IMR-90 (cell line): Measurements from ENCODE around the gene FAM124A. TPM values are rescaled to one million over a fixed set of nuclear protein-coding genes. Genes with fewer than 3 reads are reported as not detected.

ENCODE experiments used
- ATAC-seq: fragments of 200-7000 bp; cut with Tn5 transposase; 2 replicates; pipeline ENCODE4 v1.9.1; 2020; ENCODE audit warnings: low read depth, mild to moderate bottlenecking, moderate library complexity
- BruUV-seq: library from RNA; stranded (reverse); fragments of 400-500 nt; replicated peaks from 2 replicates; lab custom pipeline; 2021; lab: Mats Ljungman, UMichigan
- CTCF ChIA-PET: fragments of 300-600 bp; formaldehyde crosslinking; extraction: SDS; loops from one replicate; lab custom pipeline; 2021; ENCODE audit warnings: antibody characterized with exemption; lab: Yijun Ruan, JAX
- POLR2A ChIA-PET: fragments of 300-600 bp; sonication (Branson Sonifier 250); formaldehyde crosslinking; loops from one replicate; lab custom pipeline; 2022; ENCODE audit warnings: antibody characterized with exemption; ENCODE audit not compliant: unreplicated experiment; lab: Charles Lee
- DNase-seq: peaks from one replicate; pipeline ENCODE4 v3.0.0; 2013
- H2AFZ ChIP-seq: replicated peaks from 2 replicates; pipeline ENCODE3; 2013; ENCODE audit warnings: low read length, mild to moderate bottlenecking; ENCODE audit not compliant: poor library complexity
- H2AK5ac ChIP-seq: 2 replicates; pipeline ENCODE4 v1.6.1; 2013; ENCODE audit warnings: low read depth, low read length, inconsistent platforms
- H2AK9ac ChIP-seq: replicated peaks from 2 replicates; pipeline ENCODE3; 2013; ENCODE audit warnings: mild to moderate bottlenecking, low read depth, low read length, moderate library complexity; ENCODE audit not compliant: poor library complexity
- H2BK120ac ChIP-seq: 2 replicates; pipeline ENCODE4 v1.6.1; 2013; ENCODE audit warnings: low read depth, low read length, inconsistent platforms
- H2BK15ac ChIP-seq: 3 replicates; pipeline ENCODE4 v1.6.1; 2013; ENCODE audit warnings: low read depth, low read length, inconsistent platforms
- H2BK20ac ChIP-seq: 2 replicates; pipeline ENCODE4 v1.6.1; 2013; ENCODE audit warnings: low read depth, mild to moderate bottlenecking, inconsistent platforms, low read length, moderate library complexity
- H2BK5ac ChIP-seq: 2 replicates; pipeline ENCODE4 v1.6.1; 2013; ENCODE audit warnings: mild to moderate bottlenecking, low read depth, low read length, inconsistent platforms; ENCODE audit not compliant: poor library complexity, severe bottlenecking
- H3K14ac ChIP-seq: replicated peaks from 2 replicates; pipeline ENCODE4 v1.6.1; 2013; ENCODE audit warnings: low read depth, low read length, inconsistent platforms
- H3K18ac ChIP-seq: 2 replicates; pipeline ENCODE4 v1.6.1; 2013; ENCODE audit warnings: low read depth, low read length, control low read depth
- H3K23ac ChIP-seq: 2 replicates; pipeline ENCODE4 v1.6.1; 2013; ENCODE audit warnings: low read depth, low read length, inconsistent platforms
- H3K27ac ChIP-seq: 2 replicates; pipeline ENCODE4 v1.5.1; 2013; ENCODE audit warnings: mild to moderate bottlenecking, control low read depth, low read length; ENCODE audit not compliant: insufficient read depth
- H3K27me3 ChIP-seq: 2 replicates; pipeline ENCODE4 v1.6.1; 2013; ENCODE audit warnings: low read length; ENCODE audit not compliant: control insufficient read depth, insufficient read depth
- H3K36me3 ChIP-seq: 2 replicates; pipeline ENCODE4 v1.6.1; 2013; ENCODE audit warnings: low read length, mixed read lengths; ENCODE audit not compliant: control insufficient read depth, insufficient read depth
- H3K4ac ChIP-seq: 2 replicates; pipeline ENCODE4 v1.6.1; 2013; ENCODE audit warnings: low read depth, low read length, inconsistent platforms
- H3K4me1 ChIP-seq: 2 replicates; pipeline ENCODE4 v1.6.1; 2013; ENCODE audit warnings: low read length, mixed read lengths; ENCODE audit not compliant: control insufficient read depth, insufficient read depth
- H3K4me2 ChIP-seq: 2 replicates; pipeline ENCODE4 v1.6.1; 2013; ENCODE audit warnings: low read depth, mild to moderate bottlenecking, control low read depth, low read length, moderate library complexity
- H3K4me3 ChIP-seq: 2 replicates; pipeline ENCODE4 v1.5.1; 2013; ENCODE audit warnings: low read depth, mild to moderate bottlenecking, control low read depth, low read length, moderate library complexity; ENCODE audit not compliant: insufficient read depth
- H3K56ac ChIP-seq: 2 replicates; pipeline ENCODE4 v1.6.1; 2013; ENCODE audit warnings: low read length, inconsistent platforms; ENCODE audit not compliant: insufficient read depth; ENCODE audit errors: extremely low read depth
- H3K79me1 ChIP-seq, 2 experiments: 2 replicates each; pipeline ENCODE4 v1.6.1; 2013; ENCODE audit warnings: low read length in 2 of 2, inconsistent platforms in 1 of 2, low read depth in 1 of 2
- H3K9ac ChIP-seq: 2 replicates; pipeline ENCODE4 v1.6.1; 2013; ENCODE audit warnings: low read depth, low read length, control low read depth
- H3K9me1 ChIP-seq: 2 replicates; pipeline ENCODE4 v1.6.1; 2013; ENCODE audit warnings: low read length, inconsistent platforms; ENCODE audit not compliant: insufficient read depth
- H3K9me3 ChIP-seq: 2 replicates; pipeline ENCODE4 v1.6.1; 2013; ENCODE audit warnings: low read length; ENCODE audit not compliant: control insufficient read depth, insufficient read depth
- H4K20me1 ChIP-seq: 2 replicates; pipeline ENCODE4 v1.6.1; 2013; ENCODE audit warnings: low read length, inconsistent platforms; ENCODE audit not compliant: insufficient read depth
- H4K5ac ChIP-seq: 2 replicates; pipeline ENCODE4 v1.6.1; 2013; ENCODE audit warnings: mild to moderate bottlenecking, low read depth, low read length, control low read depth
- H4K8ac ChIP-seq, 2 experiments: 2 replicates each; pipeline ENCODE4 v1.6.1; 2013; ENCODE audit warnings: low read depth in 2 of 2, low read length in 2 of 2, control low read depth in 1 of 2, inconsistent platforms in 1 of 2
- H4K91ac ChIP-seq: 2 replicates; pipeline ENCODE4 v1.6.1; 2013; ENCODE audit warnings: low read depth, low read length, inconsistent platforms; ENCODE audit not compliant: insufficient read depth
- BHLHE40 ChIP-seq: fragments of 150-350 bp; IDR thresholded peaks from 2 replicates; pipeline ENCODE4 v1.6.1; 2016; ENCODE audit warnings: mild to moderate bottlenecking, low read depth, low read length
- CEBPB ChIP-seq: IDR thresholded peaks from 2 replicates; pipeline ENCODE4 v1.6.1; 2012; ENCODE audit warnings: low read depth, low read length, improper control_type of control experiment
- CHD1 ChIP-seq: IDR thresholded peaks from 2 replicates; pipeline ENCODE4 v1.6.1; 2012; ENCODE audit warnings: low read depth, low read length, improper control_type of control experiment
- CTCF ChIP-seq: conservative IDR thresholded peaks from 2 replicates; pipeline ENCODE4 v1.5.1; 2012; ENCODE audit warnings: mild to moderate bottlenecking, low read depth, low read length, improper control_type of control experiment
- MAFK ChIP-seq: IDR thresholded peaks from 2 replicates; pipeline ENCODE4 v1.6.1; 2012; ENCODE audit warnings: low read depth, low read length, improper control_type of control experiment
- MAZ ChIP-seq: IDR thresholded peaks from 2 replicates; pipeline ENCODE4 v1.6.1; 2012; ENCODE audit warnings: low read depth, mild to moderate bottlenecking, low read length, improper control_type of control experiment, moderate library complexity, borderline replicate concordance
- POLR2A ChIP-seq: IDR thresholded peaks from 2 replicates; pipeline ENCODE4 v1.6.1; 2012; ENCODE audit warnings: mild to moderate bottlenecking, low read depth, low read length
- RAD21 ChIP-seq: IDR thresholded peaks from 2 replicates; pipeline ENCODE4 v1.6.1; 2012; ENCODE audit warnings: low read length, improper control_type of control experiment
- RCOR1 ChIP-seq: IDR thresholded peaks from 2 replicates; pipeline ENCODE4 v1.6.1; 2012; ENCODE audit warnings: mild to moderate bottlenecking, low read length, improper control_type of control experiment; ENCODE audit not compliant: insufficient replicate concordance
- USF2 ChIP-seq: fragments of 150-350 bp; IDR thresholded peaks from 2 replicates; pipeline ENCODE4 v1.6.1; 2017; ENCODE audit warnings: mild to moderate bottlenecking, antibody characterized with exemption, low read length, low read depth
- WGBS, 2 experiments: methylation state at CpG; one replicate each; pipeline versions ENCODE4 v1.1.5 to v1.1.7; 2013; ENCODE audit warnings: missing lambda C conversion rate in 2 of 2; ENCODE audit not compliant: insufficient read length in 1 of 2; ENCODE audit errors: extremely low coverage in 2 of 2; 5-methylcytosine and 5-hydroxymethylcytosine counted together
- dilution Hi-C: fragments of 300-500 bp; cut with HindIII; formaldehyde crosslinking; loops from one replicate; pipeline ENCODE4 v1.14.3; 2018; ENCODE audit warnings: low sequenced_read_pairs; ENCODE audit not compliant: unreplicated experiment
- in situ Hi-C: fragments of 300-500 bp; cut with MboI; formaldehyde crosslinking; loops from 3 replicates; pipeline ENCODE4 v1.14.3; 2019; ENCODE audit warnings: low sequenced_read_pairs, inconsistent platforms, mixed read lengths
- intact Hi-C: fragments of 100-400 bp; cut with micrococcal nuclease; formaldehyde crosslinking; loops from 2 replicates; pipeline ENCODE4 v1.10.0; 2022
- polyA plus RNA-seq, 3 experiments: library from polyadenylated mRNA; depleted of rRNA; stranded (reverse); fragments of >200 nt; gene quantifications; 2 replicates each; pipeline ENCODE4 v1.2.3, GENCODE V29; 2012; ENCODE audit warnings: low replicate concordance in 1 of 3
- total RNA-seq: library from RNA; depleted of rRNA; stranded (reverse); fragments of >200 nt; gene quantifications from 2 replicates; pipeline ENCODE4 v1.2.3, GENCODE V29; 2012

FAM124A gene
- total and polyA plus RNA-seq, 2 of the 4 experiments (the other 2 are of a cell fraction) = 0.03 TPM; not detected in 1

- H3K4me3 ChIP-seq = no peak overlapping the region
- H3K4me2 ChIP-seq = no peak overlapping the region
- H3K27ac ChIP-seq = no peak overlapping the region
- in situ Hi-C loops = no loop called here
- H3K9me1 ChIP-seq = no peaks in the 10 kb centered on the region
- POLR2A ChIA-PET = no interaction called here
- no peak for DNase-seq
- no peak overlapping the region for H2BK120ac ChIP-seq
- no TSS peak for BruUV-seq
- H2BK15ac ChIP-seq = no peak overlapping the region
- no peak overlapping the region for H2BK20ac ChIP-seq
- ATAC-seq = no peak
- WGBS, 2 experiments = no CpG with 5 or more reads among the region's 10 CpGs
- H3K27me3 ChIP-seq = peaks cover 33% of the 10 kb centered on the region
- no peak overlapping the region for H3K9ac ChIP-seq
- no peak overlapping the region for H4K91ac ChIP-seq
- H4K8ac ChIP-seq = no peak overlapping the region
- no peaks in the 10 kb centered on the region for H4K20me1 ChIP-seq
- peaks cover 2% of the 10 kb centered on the region; the same call in 1 of the 2 replicates for H3K4me1 ChIP-seq
- H2AK5ac ChIP-seq = no peak overlapping the region
- H3K9me3 ChIP-seq = 0 out of 2 replicates have a peak, but pooled peaks cover 3% of the 10 kb centered on the region
- H3K18ac ChIP-seq = no peak overlapping the region
- no peak overlapping the region for H4K5ac ChIP-seq
- H2BK5ac ChIP-seq = no peak overlapping the region
- intact Hi-C loops = loop anchor here (1.0 kb wide), 1 partner anchor 9 kb away; no protein-coding TSS in a partner anchor
- H3K23ac ChIP-seq = no peak overlapping the region
- H2AFZ ChIP-seq = no peak overlapping the region
- dilution Hi-C loops = no loop called here
- no peak overlapping the region for H3K14ac ChIP-seq
- H3K79me1 ChIP-seq = no peaks in the 10 kb centered on the region
- TF ChIP-seq RCOR1 = no peak
- TF ChIP-seq CEBPB = no peak
- TF ChIP-seq CTCF = no peak
- no peak for TF ChIP-seq RAD21
- no peak for TF ChIP-seq BHLHE40
- TF ChIP-seq MAFK = no peak
- TF ChIP-seq CHD1 = no peak
- TF ChIP-seq POLR2A = no peak
- TF ChIP-seq USF2 = no peak
- no peak for TF ChIP-seq MAZ
- no peak overlapping the region for H3K4ac ChIP-seq
- H2AK9ac ChIP-seq = no peak overlapping the region
- H3K36me3 ChIP-seq = no peaks in the 10 kb centered on the region
- CTCF ChIA-PET = no interaction called here
- no peak overlapping the region for H3K56ac ChIP-seq
Observed at GRCh38 chr13:51234676-51235075, 12.5 kb downstream of the FAM124A start.
